Lower leg skin (tissue), 3 donors: ENCODE results near the gene ZNF76.

Experiments used
- CTCF ChIP-seq, 3 donors: fragments of 450-650 bp; IDR thresholded peaks; one replicate each; pipeline ENCODE4 v1.5.1; 2016; ENCODE audit warnings: antibody characterized with exemption in 3 of 3, mild to moderate bottlenecking in 3 of 3, moderate library complexity in 2 of 3
- POLR2A ChIP-seq, 2 donors: fragments of 450-650 bp; IDR thresholded peaks; one replicate each; pipeline ENCODE4 v1.6.1; 2016 to 2017; ENCODE audit warnings: antibody characterized with exemption in 2 of 2, mild to moderate bottlenecking in 1 of 2, moderate library complexity in 1 of 2

- TF ChIP-seq CTCF (IDR thresholded peaks at IDR 0.05): no peak
- no peak for TF ChIP-seq POLR2A (IDR thresholded peaks at IDR 0.05)
Measured at GRCh38 chr6:35294308-35294945, 34.9 kb downstream of the ZNF76 start.
